HG03342 (cell line): ENCODE results near the gene DPM2.

Experiments used
- ATAC-seq: cut with Tn5 transposase; IDR thresholded peaks from one replicate; pipeline ENCODE4 v1.9.1; 2021; ENCODE audit warnings: mild to moderate bottlenecking, moderate library complexity; ENCODE audit not compliant: unreplicated experiment

The DPM2 gene

DNA sequence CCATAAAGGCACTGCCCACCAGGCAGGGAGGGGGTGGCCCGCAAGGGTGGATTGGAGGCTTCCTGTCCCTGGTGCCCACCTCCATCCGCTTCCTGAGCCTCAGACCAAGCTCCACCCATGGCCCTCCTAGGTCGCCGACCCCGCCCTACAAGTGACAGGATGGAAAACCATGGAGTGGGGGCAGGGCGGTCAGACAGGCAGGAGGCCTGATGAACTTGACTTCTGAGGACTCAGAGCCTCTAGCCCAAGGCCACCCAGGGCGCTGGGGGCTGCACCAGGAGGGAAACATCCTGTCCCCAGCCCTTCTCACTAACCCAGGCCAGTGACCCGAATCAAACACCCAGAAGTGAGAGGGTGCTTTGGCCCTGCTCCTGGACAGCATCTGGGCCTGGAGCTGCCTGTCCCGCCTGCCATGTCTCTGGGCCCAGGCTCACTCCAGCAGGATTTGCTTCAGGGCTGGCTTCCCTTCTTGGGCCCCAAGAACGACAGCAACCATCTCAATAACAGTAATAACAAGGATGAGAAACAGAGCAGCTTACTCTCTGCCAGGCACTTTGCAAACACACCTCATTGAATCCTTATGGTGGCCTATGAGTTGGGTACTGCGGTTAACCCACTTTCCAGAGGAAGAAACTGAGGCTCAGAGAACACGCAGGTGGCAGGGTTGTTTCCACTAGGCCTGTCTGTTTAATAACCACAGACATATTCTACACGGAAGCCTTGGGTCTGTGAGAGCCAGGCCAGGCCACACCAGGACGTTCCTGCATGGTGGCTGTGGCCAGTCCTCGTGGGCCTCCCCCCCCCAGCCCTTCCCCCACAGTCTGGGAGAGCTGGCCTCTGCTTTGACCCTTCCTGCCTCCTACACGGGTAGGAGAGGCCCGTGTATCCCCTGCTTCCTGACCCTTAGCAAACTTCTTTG, 33.8 kb downstream of the DPM2 start:
- ATAC-seq = no peak

DNA sequence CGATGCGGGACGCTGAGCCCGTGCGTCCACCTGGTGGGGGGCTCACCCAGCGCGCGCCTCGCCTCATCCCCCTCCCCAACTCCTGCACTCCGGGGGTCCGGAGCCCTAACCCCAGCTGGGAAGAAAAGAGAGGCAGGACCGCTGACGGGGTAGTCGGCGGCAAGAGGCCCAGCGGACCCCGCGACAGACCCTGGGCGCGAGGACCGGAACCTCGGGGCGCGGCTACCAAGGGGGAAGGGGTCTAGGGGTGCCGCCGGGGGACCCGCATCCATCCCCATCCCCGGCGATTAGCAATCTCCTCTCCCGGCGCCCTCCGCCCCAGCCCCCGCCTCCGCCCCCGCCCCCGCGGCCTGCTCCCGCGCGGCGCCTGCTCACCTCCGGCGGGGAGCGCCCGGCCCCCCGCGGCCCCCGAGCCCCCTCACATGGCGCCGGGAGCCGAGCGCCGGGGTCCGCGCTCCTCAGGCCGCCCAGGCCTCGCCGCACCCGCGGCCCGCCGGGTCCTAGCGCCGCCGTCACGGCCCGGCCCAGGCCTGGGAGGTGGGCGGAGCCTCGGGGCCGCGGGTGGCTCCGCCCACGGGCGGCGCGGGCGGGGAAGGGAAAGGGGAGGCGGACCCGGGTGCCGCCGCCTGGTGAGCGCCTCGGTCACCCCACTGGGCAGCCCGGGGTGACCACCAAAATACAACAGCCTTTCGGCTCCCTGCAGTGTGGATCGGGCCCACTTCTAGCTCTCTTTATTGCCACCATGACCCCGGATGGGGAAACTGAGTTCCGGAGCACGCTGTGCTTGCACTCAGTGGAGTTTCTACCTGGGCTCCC, 38.3 kb downstream of the DPM2 start, which contains the start of gene ST6GALNAC6:
TSS of gene ST6GALNAC6 (minus strand) at position 476 of the 816 bp plus-strand sequence. CDS start 1,622 bp downstream, outside the sequence.
- peak; percentile 47 for ATAC-seq

DNA sequence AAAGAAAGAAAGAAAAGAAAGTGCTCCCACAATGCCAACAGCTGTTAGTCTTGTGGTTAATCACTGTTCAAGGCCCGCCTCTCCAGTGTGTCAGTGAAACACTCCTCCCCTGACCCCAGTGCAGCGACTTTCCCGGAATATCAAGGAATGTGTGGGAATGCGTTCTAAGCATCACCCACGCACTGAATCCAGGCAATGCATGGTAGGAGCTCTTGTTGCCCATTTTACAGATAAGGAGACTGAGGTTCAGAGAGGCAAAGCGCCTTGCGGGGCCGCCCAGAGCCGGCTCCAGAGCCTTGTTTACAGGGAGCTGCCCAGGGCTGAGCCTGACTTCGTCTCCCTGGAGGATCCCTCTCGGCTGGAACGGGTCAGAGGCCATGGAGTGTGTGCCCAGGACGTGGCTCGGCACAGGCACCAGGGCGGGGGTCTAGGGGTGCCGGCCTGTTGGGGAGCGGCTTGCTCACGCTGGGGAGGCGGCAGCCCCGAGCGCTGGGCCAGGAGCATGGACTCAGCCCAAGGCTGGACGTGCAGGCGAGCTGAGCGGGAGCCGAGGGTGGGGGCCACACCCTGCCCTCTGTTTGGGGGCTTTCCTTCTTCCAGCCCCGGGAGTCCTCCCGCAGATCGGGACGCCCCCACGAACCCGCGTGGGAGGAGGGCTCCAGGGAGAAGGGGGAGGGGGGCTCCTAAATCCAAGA, 39.1 kb downstream of the DPM2 start:
- peak; percentile 10 for ATAC-seq

DNA sequence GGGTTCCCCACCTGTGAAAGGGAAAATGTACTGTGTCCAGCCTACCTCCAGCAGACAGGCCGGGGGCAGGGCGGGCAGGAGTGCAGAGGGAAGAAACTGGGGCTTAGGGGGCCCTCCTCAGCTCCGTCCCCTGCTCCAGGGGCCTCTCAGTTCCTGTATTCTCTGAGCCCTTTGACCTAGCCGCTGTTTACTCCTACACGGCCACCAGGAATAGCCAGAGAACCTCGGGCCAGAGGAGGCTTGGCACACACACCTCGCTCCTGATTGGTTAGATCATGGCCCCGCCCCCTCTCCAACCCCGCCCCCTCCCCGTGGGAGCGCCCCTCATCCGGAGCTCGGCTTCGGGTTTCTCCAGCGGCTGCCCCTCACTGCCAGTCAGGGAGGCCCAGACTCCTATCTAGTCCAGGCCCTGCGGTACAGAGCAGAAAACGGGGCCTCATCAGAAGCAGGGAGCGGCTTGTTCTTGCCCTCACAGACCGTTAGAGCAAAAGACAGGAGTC, 40.4 kb downstream of the DPM2 start:
- no peak for ATAC-seq

DNA sequence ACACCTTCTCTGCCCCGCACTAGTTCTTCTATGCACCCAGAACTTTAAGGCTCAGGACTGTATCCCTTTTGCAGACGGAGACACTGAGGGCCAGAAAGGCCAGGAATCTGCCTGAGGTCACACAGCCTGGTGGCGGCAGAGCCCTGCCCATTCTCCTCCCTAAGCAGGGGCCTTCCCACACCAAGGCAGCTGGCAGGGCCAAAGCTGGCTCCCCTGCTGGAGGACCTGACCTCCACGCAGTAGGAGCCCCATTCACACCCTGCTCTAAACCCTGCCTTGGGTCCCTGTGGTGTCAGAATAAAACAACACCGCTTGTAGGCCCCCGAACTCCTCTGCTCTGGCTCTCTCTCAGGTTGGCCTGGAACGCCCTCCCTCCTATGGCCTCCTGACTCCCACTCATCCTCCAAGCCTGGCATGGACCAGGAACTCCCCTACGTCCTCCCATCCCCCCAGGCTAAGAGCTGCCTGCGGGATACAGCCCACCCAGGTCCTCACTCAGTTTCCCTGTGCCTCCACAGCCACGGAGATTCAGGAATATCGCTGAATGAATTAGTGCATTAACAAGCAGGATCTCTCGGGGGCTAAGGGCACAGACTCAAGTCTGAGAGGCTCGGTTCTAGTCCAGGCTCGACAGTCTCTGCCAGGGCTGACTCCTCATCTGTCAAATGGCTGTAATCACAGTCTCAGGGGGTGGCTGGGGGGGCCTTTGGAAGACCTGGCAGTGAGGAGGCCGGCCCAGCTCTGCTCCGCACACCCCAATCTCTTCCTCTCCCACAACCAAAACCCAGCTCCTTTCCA, 41.1 kb downstream of the DPM2 start:
- no peak for ATAC-seq

DNA sequence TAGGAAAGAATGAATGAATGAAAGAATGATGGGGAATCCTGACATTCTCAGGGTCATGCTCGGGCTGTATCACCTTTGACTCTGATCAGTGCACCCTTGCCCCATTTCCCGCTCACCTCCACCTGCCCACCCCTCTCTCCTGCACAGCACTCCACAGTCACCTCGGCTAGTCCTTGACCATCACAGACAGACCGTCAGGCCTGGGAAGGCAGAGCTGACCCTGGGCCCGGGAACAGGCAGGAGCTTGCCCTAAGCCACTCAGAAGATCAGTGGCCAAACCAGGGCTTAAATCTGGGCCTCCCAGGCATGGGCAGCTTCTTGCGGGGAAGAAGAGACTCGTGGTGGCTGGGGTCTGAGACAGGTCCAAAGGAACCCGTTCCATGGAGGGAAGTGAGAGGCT, 41.8 kb downstream of the DPM2 start:
- ATAC-seq = no peak

DNA sequence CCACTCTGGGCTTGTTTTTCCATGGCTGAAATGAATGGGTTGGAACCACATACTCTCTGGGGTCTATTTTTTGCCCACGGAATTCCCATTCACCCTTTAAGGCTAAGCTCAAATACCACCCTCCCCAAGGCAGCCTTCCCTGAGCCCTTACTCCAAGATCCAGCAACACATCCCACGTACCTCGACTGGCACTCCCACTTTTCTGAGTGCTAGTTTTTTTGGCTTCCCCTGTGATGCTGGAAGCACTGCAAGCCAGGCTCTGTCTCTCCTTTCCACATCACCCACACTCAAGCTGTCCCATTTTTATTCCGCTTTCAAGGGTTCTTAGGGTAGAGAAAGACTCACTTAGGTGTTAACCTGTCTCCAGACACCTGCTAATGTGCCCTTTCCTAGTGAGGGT, 44.3 kb downstream of the DPM2 start:
- ATAC-seq = no peak

DNA sequence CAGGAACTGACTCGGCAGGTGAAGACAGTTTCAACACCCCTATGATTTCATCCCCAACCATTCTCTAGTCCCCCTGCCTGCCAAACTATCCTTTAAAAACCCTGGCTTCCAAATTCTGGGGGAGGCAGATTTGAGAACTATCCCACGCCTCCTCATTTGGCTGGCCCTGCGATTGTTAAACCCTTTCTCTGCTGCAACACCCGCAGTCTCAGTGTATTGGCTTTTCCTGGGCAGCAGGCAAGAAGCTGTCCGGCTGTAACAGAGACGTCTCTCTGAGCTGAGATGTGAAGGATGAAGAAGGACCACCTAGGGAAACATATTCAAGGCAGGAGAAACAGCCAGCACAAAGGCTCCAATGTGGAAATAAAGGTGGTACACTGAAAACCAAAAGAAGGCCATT, 44.8 kb downstream of the DPM2 start:
- ATAC-seq = no peak

DNA sequence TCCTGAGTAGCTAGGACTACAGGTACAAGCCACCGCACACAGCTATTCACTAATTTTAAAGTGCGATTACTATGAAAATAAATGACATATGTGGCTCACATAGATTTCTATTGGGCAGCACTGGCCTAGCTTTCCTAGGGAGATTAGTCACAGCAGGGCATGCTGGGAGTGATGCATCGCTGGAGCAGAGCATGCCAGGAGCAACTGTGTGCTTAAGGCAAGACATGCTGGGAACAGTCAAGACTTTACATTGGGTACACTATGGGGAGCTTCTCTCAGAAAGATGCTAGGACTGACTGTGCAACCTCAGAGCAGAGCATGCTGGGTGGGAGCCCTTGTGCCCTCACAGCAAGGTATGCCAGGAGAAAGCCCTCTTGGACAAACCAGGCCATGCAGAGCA, 47.6 kb downstream of the DPM2 start:
- ATAC-seq = no peak

DNA sequence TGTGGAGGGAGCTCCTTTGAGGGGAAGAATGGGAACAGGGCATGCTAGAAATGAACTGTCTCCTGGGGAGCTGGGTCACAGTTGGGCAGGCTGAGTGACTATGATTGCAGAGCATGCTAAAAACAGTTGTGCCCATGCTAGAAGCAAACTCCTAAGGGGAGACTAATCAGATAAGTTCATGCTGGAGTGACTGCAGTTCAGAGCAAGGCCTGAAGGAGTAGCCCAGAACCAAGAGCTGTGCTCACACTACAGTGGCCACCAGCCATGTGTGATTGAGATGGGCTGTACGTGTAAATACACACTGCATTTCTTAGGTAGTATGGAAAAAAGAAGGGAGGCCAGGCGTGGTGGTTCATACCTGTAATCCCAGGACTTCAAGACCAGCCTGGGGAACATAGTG, 49.9 kb downstream of the DPM2 start:
- no peak for ATAC-seq

DNA sequence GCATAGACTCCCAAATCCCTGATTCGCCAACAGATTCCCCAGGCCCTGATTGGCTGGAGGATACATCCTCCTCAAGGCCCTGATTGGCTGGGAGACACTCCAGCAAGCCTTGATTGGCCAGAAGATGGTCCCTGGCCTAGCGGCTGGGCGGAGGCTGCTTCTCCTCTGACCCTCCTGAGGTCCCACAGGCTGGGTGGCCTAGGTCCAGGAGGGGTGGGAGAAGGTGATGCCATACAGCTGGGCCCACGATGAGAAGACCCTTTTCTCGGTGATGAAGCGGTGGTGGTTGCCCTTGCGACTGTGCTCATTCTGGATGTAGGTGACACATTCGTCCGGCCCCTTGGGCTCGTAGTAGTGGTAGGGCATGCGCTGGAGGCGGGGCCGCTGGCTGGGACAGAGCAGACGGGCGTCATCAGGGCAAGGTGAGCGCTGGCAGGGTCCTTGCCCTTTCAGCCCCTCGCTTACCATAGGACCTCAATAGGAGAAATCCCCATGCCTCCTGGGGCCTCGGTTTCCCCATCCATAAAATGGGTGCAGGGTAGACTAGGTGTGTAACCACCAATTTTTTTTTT, 51.2 kb downstream of the DPM2 start:
- ATAC-seq = no peak

DNA sequence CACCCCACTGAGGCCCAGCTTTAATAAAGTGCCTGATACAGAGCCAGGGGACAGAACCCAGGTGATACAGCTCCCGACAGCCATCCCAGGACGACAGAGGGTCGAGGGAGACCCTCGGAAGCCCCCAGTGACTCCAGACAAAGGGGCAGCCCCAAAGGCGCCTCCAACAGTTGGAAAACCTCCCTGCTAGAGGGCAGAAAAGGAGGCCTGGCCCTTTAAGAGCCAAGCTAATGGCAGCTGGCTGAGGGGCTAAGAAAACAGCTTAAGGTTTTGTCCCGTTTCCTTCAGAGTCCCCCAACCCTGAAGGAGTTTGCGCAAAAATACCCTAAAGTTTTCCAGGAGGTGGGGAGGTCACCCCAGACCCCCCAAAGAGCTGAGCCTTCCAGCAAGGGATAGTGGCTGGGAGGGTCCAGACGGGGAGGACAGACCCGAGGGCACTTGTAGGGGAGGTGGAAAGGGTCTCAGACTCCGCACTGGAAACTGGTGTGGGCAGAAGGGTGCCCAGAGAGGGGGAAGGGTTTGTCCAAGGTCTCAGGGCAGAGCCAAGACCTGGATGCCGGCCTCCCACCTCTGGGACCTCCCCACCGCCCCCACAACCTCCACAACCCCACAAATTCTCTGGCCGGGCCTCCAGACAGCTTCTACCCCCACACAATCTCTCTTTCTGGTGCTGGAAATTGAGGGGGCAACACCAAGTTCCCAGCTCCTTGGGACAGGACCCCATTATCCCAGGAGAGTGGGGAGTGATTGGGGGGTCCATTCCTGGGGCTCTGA, 52.0 kb downstream of the DPM2 start:
- no peak for ATAC-seq
